GM18517 (cell line): ENCODE measurements around the gene PPTC7.
"Not testable (repeated sequence)": the region's sequence is repeated elsewhere in the genome, so short reads cannot be mapped to it uniquely, and the experiment has no call there.

ENCODE experiments used
- ATAC-seq: cut with Tn5 transposase; IDR thresholded peaks from one replicate; pipeline ENCODE4 v1.9.1; 2021; ENCODE audit warnings: mild to moderate bottlenecking, moderate library complexity; ENCODE audit not compliant: unreplicated experiment

PPTC7 gene

GRCh38 chr12:110583137-110584059 is at the start of gene PPTC7:
Gene PPTC7 (minus strand): TSS chr12:110583318. CDS start chr12:110583031, 287 bp downstream.
- peak; percentile 60 for ATAC-seq

- no peak for ATAC-seq
Observed at GRCh38 chr12:110627500-110628195, 44.5 kb upstream of the PPTC7 start.

- ATAC-seq = no peak
Observed at GRCh38 chr12:110622582-110622981, 39.5 kb upstream of the PPTC7 start.

DNA sequence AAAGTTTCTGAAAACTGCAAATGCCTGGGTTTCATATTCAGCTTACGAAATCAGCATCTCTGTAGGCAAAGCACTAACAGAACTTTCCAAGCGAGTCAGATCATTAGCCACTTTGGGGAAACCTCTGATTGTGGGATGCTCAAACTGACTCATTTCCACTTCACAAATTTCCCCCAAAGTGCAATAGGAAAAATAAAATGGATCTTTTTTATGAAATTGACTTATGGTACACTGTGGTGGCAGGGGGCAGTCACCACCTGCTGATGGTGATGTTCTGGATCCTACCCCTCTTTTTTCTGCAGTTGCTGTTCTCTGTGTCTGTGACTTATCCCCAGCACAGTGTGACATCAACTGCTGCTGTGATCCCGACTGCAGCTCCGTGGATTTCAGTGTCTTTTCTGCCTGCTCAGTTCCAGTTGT is 36.4 kb upstream of the PPTC7 start:
- ATAC-seq = no peak

GRCh38 chr12:110616471-110617115 is 33.5 kb upstream of the PPTC7 start:
- no peak for ATAC-seq

DNA sequence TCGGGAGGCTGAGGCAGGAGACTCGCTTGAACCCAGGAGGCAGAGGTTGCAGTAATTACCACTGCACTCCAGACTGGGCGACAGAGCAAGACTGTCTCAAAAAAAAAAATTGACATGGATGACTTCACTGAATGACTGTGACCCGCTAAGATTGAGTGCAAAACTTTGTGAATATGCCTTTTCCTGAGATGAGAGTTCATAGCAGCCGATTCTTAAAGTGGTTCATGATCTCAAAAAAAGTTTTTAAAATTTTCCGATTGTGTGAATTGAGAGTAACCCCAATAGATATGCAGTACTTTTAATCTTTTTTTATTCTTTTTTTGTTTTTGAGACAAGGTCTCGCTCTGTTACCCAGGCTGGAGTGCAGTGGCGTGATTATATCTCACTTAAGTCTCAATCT is 32.1 kb upstream of the PPTC7 start:
- no peak for ATAC-seq

- ATAC-seq = peak; percentile 91
Observed at GRCh38 chr12:110613771-110614684, 30.9 kb upstream of the PPTC7 start, which contains the start of gene TCTN1. Gene TCTN1 (plus strand): TSS chr12:110614129. CDS start chr12:110614183, 54 bp downstream.

GRCh38 chr12:110613071-110613770 is 30.1 kb upstream of the PPTC7 start:
- no peak for ATAC-seq

DNA sequence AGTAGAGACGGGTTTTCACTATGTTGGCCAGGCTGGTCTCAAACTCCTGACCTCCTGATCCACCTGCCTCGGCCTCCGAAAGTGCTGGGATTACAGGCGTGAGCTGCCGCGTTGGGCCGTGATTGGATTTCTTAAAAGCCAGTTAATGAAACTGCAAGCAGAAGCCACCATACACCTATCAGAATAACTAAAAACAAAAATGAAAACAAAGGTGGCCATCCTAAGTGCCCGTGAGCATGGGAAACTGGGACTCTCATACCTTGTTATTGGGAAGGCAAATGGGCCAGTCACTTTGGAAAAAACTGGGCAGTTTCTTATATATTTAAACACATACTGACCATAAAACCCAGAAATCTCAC is 23.1 kb upstream of the PPTC7 start:
- ATAC-seq = no peak

- ATAC-seq = not testable (repeated sequence)
Observed at GRCh38 chr12:110602085-110602814, 19.1 kb upstream of the PPTC7 start.

- ATAC-seq = no peak
Observed at GRCh38 chr12:110600254-110600653, 17.1 kb upstream of the PPTC7 start.

DNA sequence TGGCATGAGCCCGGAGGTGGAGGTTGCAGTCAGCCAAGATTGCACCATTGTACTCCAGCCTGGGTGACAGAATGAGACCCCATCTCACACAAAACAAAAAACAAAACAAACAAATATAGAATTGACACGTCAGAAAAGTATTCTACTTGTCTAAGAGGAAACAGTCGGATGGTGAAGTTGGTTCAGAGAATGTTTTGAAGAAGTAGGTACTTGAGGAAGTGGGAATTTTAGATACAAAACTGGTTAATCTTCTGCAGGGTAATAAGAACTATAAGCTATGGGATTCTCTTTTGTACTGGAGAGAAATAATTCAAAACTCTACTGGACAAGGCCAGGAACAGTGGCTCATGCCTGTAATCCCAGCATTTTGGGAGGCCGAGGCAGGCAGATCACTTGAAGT is 16.2 kb upstream of the PPTC7 start:
- no peak for ATAC-seq

GRCh38 chr12:110597885-110598284 is 14.8 kb upstream of the PPTC7 start:
- ATAC-seq = no peak

- not testable (repeated sequence) for ATAC-seq
Observed at GRCh38 chr12:110592919-110593318, 9.8 kb upstream of the PPTC7 start.

DNA sequence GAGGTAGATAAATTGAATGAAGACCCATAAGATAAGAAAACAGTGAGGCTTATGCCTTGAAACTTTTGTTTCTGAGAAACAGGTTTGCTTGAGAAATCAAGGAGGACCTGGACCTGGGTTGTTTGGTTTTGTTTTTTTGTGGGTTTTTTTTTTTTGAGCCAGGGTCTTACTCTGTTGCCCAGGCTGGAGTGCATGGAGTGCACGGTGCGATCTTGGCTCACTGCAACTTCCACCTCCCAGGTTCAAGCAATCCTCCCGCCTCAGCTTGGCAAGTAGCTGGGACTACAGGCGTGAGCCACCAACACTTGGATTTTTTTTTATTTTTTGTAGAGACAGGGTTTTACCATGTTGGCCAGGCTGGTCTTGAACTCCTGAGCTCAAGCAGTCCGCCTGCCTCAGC is 9.0 kb upstream of the PPTC7 start:
- ATAC-seq = no peak

- ATAC-seq = no peak
Observed at GRCh38 chr12:110591451-110592051, 8.4 kb upstream of the PPTC7 start.

- peak; percentile 90 for ATAC-seq
Observed at GRCh38 chr12:110590806-110591326, 7.7 kb upstream of the PPTC7 start.

- ATAC-seq = no peak
Observed at GRCh38 chr12:110590059-110590458, 6.9 kb upstream of the PPTC7 start.
